ENCODE measurements around the gene IARS2.
A peak's percentile ranks its signal among the peaks of the same experiment; 100 is the strongest.
"Not testable (repeated sequence)": the region's sequence is repeated elsewhere in the genome, so short reads cannot be mapped to it uniquely, and the experiment has no call there.

The IARS2 gene

GRCh38 chr1:220164116-220164515 lies 70.2 kb downstream of the IARS2 start:
- no peak for TF ChIP-seq CTCF (IDR thresholded peaks at IDR 0.05; ENCODE audit: control insufficient read depth, extremely low read depth, insufficient read depth)
- peak; percentile 8 for DNase-seq (ENCODE audit: low read depth)

GRCh38 chr1:220164517-220164916 lies 70.6 kb downstream of the IARS2 start:
- DNase-seq (ENCODE audit: low read depth): peak; percentile 88
- TF ChIP-seq CTCF (IDR thresholded peaks at IDR 0.05; ENCODE audit: control insufficient read depth, extremely low read depth, insufficient read depth): no peak
- H3K4me3 ChIP-seq (ENCODE audit: low read depth, low read length): no peak overlapping the region

More at GRCh38 chr1:220164116-220164515, 70.2 kb downstream of the IARS2 start:
- no peak overlapping the region for H3K4me3 ChIP-seq (ENCODE audit: low read depth, low read length)

GRCh38 chr1:220166853-220167252 lies 72.9 kb downstream of the IARS2 start:
- no peak overlapping the region for H3K4me3 ChIP-seq (ENCODE audit: low read depth, low read length)
- no peak for TF ChIP-seq CTCF (IDR thresholded peaks at IDR 0.05; ENCODE audit: control insufficient read depth, extremely low read depth, insufficient read depth)
- DNase-seq (ENCODE audit: low read depth): no peak

GRCh38 chr1:220169887-220170286 lies 76.0 kb downstream of the IARS2 start:
- not testable (repeated sequence) for DNase-seq (ENCODE audit: low read depth); H3K4me3 ChIP-seq (ENCODE audit: low read depth, low read length)

GRCh38 chr1:220170836-220171526 lies 77.0 kb downstream of the IARS2 start:
- H3K4me3 ChIP-seq (ENCODE audit: low read depth, low read length): no peak overlapping the region
- DNase-seq (ENCODE audit: low read depth): no peak
- TF ChIP-seq CTCF (IDR thresholded peaks at IDR 0.05; ENCODE audit: control insufficient read depth, extremely low read depth, insufficient read depth): no peak

- no peak overlapping the region for H3K4me3 ChIP-seq (ENCODE audit: low read depth, low read length)
- TF ChIP-seq CTCF (IDR thresholded peaks at IDR 0.05; ENCODE audit: control insufficient read depth, extremely low read depth, insufficient read depth): no peak
- no peak for DNase-seq (ENCODE audit: low read depth)
Observed at GRCh38 chr1:220176540-220176939, 82.6 kb downstream of the IARS2 start.

GRCh38 chr1:220182111-220182510 lies 88.2 kb downstream of the IARS2 start:
- no peak for TF ChIP-seq CTCF (IDR thresholded peaks at IDR 0.05; ENCODE audit: control insufficient read depth, extremely low read depth, insufficient read depth)
- no peak overlapping the region for H3K4me3 ChIP-seq (ENCODE audit: low read depth, low read length)
- no peak for DNase-seq (ENCODE audit: low read depth)

Data from LNCaP clone FGC (cell line).